GM12874 (cell line): ENCODE measurements around the gene PCDHB14.
"Not testable (repeated sequence)": the region's sequence is repeated elsewhere in the genome, so short reads cannot be mapped to it uniquely, and the experiment has no call there.

Source experiments
- CTCF ChIP-seq: IDR thresholded peaks from 2 replicates; pipeline ENCODE4 v1.5.1; 2011; ENCODE audit warnings: low read depth, mild to moderate bottlenecking, control low read depth, low read length, moderate library complexity; ENCODE audit not compliant: insufficient read depth

PCDHB14 gene

GRCh38 chr5:141196363-141196762 lies 26.8 kb upstream of the PCDHB14 start:
- no peak for TF ChIP-seq CTCF

- TF ChIP-seq CTCF: no peak
Observed at GRCh38 chr5:141199359-141200235, 23.5 kb upstream of the PCDHB14 start, which contains the start of gene PCDHB11. Gene PCDHB11 (plus strand): TSS chr5:141199627. CDS start chr5:141199775, 148 bp downstream.

GRCh38 chr5:141208478-141208877 lies 14.7 kb upstream of the PCDHB14 start, which contains the start of gene PCDHB12:
Gene PCDHB12 (plus strand): TSS chr5:141208719. CDS start chr5:141208908, 189 bp downstream.
- no peak for TF ChIP-seq CTCF

- TF ChIP-seq CTCF: not testable (repeated sequence)
Observed at GRCh38 chr5:141213656-141214339, 9.3 kb upstream of the PCDHB14 start, which contains the start of gene PCDHB13. Gene PCDHB13 (plus strand): TSS chr5:141213919. CDS start chr5:141214124, 205 bp downstream.

GRCh38 chr5:141234109-141234667 lies 11.0 kb downstream of the PCDHB14 start:
- TF ChIP-seq CTCF: no peak

GRCh38 chr5:141236516-141237313 lies 13.6 kb downstream of the PCDHB14 start:
- no peak for TF ChIP-seq CTCF
